ENCODE measurements around the gene COL4A1. TPM values are rescaled to one million over a fixed set of nuclear protein-coding genes. Genes with fewer than 3 reads are reported as not detected.
"Not testable (repeated sequence)": the region's sequence is repeated elsewhere in the genome, so short reads cannot be mapped to it uniquely, and the experiment has no call there.

The COL4A1 gene
- total RNA-seq, 1 donor from 2014 or later: 105 TPM

GRCh38 chr13:110317496-110318195, 10.7 kb upstream of the COL4A1 start:
- no peak overlapping the region for H3K4me2 ChIP-seq
- Mint-ChIP-seq H3K36me3 (peaks cover 50% of the 10 kb centered on the region), H3K27ac (no peak overlapping the region), H3K27me3 (ENCODE audit: insufficient read depth, low read depth) (peaks cover 6% of the 10 kb centered on the region), H3K4me3 (no peak overlapping the region), H3K4me1 (peaks cover 17% of the 10 kb centered on the region), H3K9me3 (peaks cover 10% of the 10 kb centered on the region)
- no peak overlapping the region for H2AFZ ChIP-seq (replicated peaks)
- H3K4me3 ChIP-seq: no peak overlapping the region
- no peak for DNase-seq (ENCODE audit: low spot score)
- no peak overlapping the region for H3K27ac ChIP-seq
- H3K36me3 ChIP-seq: no peaks in the 10 kb centered on the region
- no peaks in the 10 kb centered on the region for H3K27me3 ChIP-seq
- TF ChIP-seq CTCF (IDR thresholded peaks at IDR 0.05) (no peak), EZH2phosphoT487 (IDR thresholded peaks at IDR 0.05) (no peak), EZH2 (IDR thresholded peaks at IDR 0.05) (no peak)
- H3K9ac ChIP-seq: no peak overlapping the region
- no peaks in the 10 kb centered on the region for H3K4me1 ChIP-seq
- H3F3A ChIP-seq (ENCODE audit: low read depth): peaks cover 6% of the 10 kb centered on the region
- H3K79me2 ChIP-seq (ENCODE audit: low read depth): peaks cover 64% of the 10 kb centered on the region
- no peaks in the 10 kb centered on the region for H3K9me3 ChIP-seq (ENCODE audit: low read depth)
- H4K20me1 ChIP-seq (ENCODE audit: low read depth): peaks cover 31% of the 10 kb centered on the region

- H3K4me3 ChIP-seq: no peak overlapping the region
- H3F3A ChIP-seq (ENCODE audit: low read depth): peaks cover 6% of the 10 kb centered on the region
- Mint-ChIP-seq H3K27me3 (ENCODE audit: insufficient read depth, low read depth) (peaks cover 6% of the 10 kb centered on the region), H3K4me3 (no peak overlapping the region), H3K9me3 (peaks cover 8% of the 10 kb centered on the region), H3K36me3 (peaks cover 49% of the 10 kb centered on the region), H3K27ac (no peak overlapping the region), H3K4me1 (peaks cover 21% of the 10 kb centered on the region)
- H2AFZ ChIP-seq (replicated peaks): no peak overlapping the region
- H3K36me3 ChIP-seq: no peaks in the 10 kb centered on the region
- DNase-seq (ENCODE audit: low spot score): no peak
- H3K4me1 ChIP-seq: no peaks in the 10 kb centered on the region
- H3K27ac ChIP-seq: no peak overlapping the region
- no peak overlapping the region for H3K9ac ChIP-seq
- H3K27me3 ChIP-seq: no peaks in the 10 kb centered on the region
- TF ChIP-seq CTCF (IDR thresholded peaks at IDR 0.05) (no peak), EZH2phosphoT487 (IDR thresholded peaks at IDR 0.05) (no peak)
- peaks cover 64% of the 10 kb centered on the region for H3K79me2 ChIP-seq (ENCODE audit: low read depth)
- H3K9me3 ChIP-seq (ENCODE audit: low read depth): no peaks in the 10 kb centered on the region
- peaks cover 37% of the 10 kb centered on the region for H4K20me1 ChIP-seq (ENCODE audit: low read depth)
- no peak overlapping the region for H3K4me2 ChIP-seq
Measured at GRCh38 chr13:110317093-110317492, 10.1 kb upstream of the COL4A1 start.

DNA sequence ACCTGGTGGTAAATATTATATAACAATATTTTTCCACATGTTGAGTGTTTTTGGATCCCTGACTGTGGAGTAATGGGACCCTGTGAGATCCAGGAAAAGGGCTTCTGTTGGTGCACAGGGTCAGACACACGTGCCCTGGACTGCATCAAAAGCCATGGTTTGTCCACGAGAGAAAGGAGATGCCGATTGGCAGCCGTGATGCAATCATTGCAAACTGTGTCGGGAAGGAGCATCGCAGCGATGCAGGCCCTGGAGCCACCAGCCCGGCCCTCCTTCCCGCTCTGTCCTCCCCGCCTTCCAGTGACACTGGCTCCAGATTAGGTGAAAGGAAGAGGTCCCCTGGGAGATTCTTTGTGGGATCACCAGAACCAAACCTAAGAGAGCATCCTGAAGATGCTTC, 9.2 kb upstream of the COL4A1 start:
- Histone ChIP-seq H3F3A (ENCODE audit: low read depth) (peaks cover 6% of the 10 kb centered on the region), H2AFZ (replicated peaks) (no peak overlapping the region), H3K27me3 (no peaks in the 10 kb centered on the region), H3K4me2 (no peak overlapping the region), H3K79me2 (ENCODE audit: low read depth) (peaks cover 64% of the 10 kb centered on the region), H3K4me3 (no peak overlapping the region), H3K4me1 (no peaks in the 10 kb centered on the region), H3K36me3 (no peaks in the 10 kb centered on the region), H3K9me3 (ENCODE audit: low read depth) (no peaks in the 10 kb centered on the region), H3K9ac (no peak overlapping the region), H4K20me1 (ENCODE audit: low read depth) (peaks cover 46% of the 10 kb centered on the region), H3K27ac (no peak overlapping the region)
- no peak for DNase-seq (ENCODE audit: low spot score)
- peaks cover under 1% of the 10 kb centered on the region for H3K9me3 Mint-ChIP-seq
- H3K27me3 Mint-ChIP-seq (ENCODE audit: insufficient read depth, low read depth): peaks cover 6% of the 10 kb centered on the region
- peaks cover 21% of the 10 kb centered on the region for H3K4me1 Mint-ChIP-seq
- peaks cover 40% of the 10 kb centered on the region for H3K36me3 Mint-ChIP-seq
- H3K4me3 Mint-ChIP-seq: no peak overlapping the region
- TF ChIP-seq EZH2phosphoT487 (IDR thresholded peaks at IDR 0.05): no peak
- no peak overlapping the region for H3K27ac Mint-ChIP-seq

GRCh38 chr13:110314516-110315245, 7.7 kb upstream of the COL4A1 start:
- Mint-ChIP-seq H3K4me3 (no peak overlapping the region), H3K4me1 (peaks cover 31% of the 10 kb centered on the region), H3K27me3 (ENCODE audit: insufficient read depth, low read depth) (peaks cover 8% of the 10 kb centered on the region), H3K9me3 (no peaks in the 10 kb centered on the region), H3K36me3 (peaks cover 43% of the 10 kb centered on the region), H3K27ac (peak overlapping the region; percentile 81)
- no peak overlapping the region for H3K4me3 ChIP-seq
- no peak for TF ChIP-seq EZH2 (IDR thresholded peaks at IDR 0.05)
- TF ChIP-seq CTCF (IDR thresholded peaks at IDR 0.05): no peak
- no peak for TF ChIP-seq EZH2phosphoT487 (IDR thresholded peaks at IDR 0.05)
- peaks cover 68% of the 10 kb centered on the region for H3K79me2 ChIP-seq (ENCODE audit: low read depth)
- H2AFZ ChIP-seq (replicated peaks): no peak overlapping the region
- peaks cover 6% of the 10 kb centered on the region for H3K4me1 ChIP-seq
- H4K20me1 ChIP-seq (ENCODE audit: low read depth): peaks cover 60% of the 10 kb centered on the region
- H3K27ac ChIP-seq: no peak overlapping the region
- no peak for DNase-seq (ENCODE audit: low spot score)
- no peak overlapping the region for H3K4me2 ChIP-seq
- H3K9ac ChIP-seq: no peak overlapping the region
- no peaks in the 10 kb centered on the region for H3K9me3 ChIP-seq (ENCODE audit: low read depth)
- no peaks in the 10 kb centered on the region for H3K36me3 ChIP-seq
- no peaks in the 10 kb centered on the region for H3K27me3 ChIP-seq
- peaks cover 6% of the 10 kb centered on the region for H3F3A ChIP-seq (ENCODE audit: low read depth)

DNA sequence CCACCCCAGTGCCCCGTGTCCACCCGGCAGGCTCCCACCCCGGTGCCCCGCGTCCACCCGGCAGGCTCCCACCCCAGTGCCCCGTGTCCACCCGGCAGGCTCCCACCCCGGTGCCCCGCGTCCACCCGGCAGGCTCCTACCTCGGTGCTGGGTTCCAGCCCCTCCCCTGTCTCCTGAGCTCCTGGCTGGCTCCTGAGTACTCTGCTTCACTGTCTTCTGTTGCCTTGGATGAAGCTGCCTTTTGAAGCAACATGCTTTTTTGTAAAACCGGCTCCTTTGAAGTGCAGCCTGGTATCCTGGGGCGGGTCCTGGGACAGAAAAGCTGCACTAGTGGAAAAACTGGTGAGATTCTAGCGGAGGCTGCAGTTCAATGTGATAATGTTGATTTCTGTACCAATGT, 6.8 kb upstream of the COL4A1 start:
- H3K4me3 Mint-ChIP-seq; H3K9ac ChIP-seq; H3K27ac Mint-ChIP-seq; H3K27me3 ChIP-seq; H3F3A ChIP-seq (ENCODE audit: low read depth); DNase-seq (ENCODE audit: low spot score); H3K4me2 ChIP-seq; H3K27me3 Mint-ChIP-seq (ENCODE audit: insufficient read depth, low read depth); H3K27ac ChIP-seq; H2AFZ ChIP-seq (replicated peaks); H3K4me3 ChIP-seq; H3K9me3 ChIP-seq (ENCODE audit: low read depth); H3K36me3 ChIP-seq; H3K9me3 Mint-ChIP-seq: not testable (repeated sequence)
- H3K4me1 ChIP-seq: peaks cover 13% of the 10 kb centered on the region
- H3K36me3 Mint-ChIP-seq: peaks cover 37% of the 10 kb centered on the region
- H3K4me1 Mint-ChIP-seq: peaks cover 38% of the 10 kb centered on the region
- H3K79me2 ChIP-seq (ENCODE audit: low read depth): peaks cover 72% of the 10 kb centered on the region
- peaks cover 61% of the 10 kb centered on the region for H4K20me1 ChIP-seq (ENCODE audit: low read depth)

Data from neural progenitor cell (in vitro differentiated cells).